ENCODE results near the gene CAPZB.
"Not testable (repeated sequence)": the region's sequence is repeated elsewhere in the genome, so short reads cannot be mapped to it uniquely, and the experiment has no call there.

The CAPZB gene

DNA sequence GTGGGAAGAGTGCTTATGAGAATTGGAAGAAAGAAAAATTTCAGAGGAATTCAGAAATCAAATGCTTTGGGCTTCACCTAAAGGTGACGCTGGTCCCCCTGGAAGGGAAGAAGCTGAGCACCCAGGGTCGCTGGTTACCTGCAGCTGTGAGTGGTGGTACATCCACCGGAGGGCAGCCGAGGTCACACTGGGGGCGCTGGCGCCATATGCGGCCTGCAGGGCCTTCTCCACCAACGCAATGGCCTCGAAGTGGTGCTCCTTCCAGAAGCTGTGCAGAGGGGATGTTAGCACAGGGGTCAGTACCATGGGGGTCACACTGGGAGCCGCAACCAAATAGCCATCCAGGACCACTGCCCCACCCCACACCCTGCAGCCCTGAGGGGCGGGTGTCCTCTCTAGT, 179.5 kb downstream of the CAPZB start:
- no peak overlapping the region for H3K4me3 ChIP-seq (ENCODE audit: low read depth, low read length)
- TF ChIP-seq, protein P1, sequence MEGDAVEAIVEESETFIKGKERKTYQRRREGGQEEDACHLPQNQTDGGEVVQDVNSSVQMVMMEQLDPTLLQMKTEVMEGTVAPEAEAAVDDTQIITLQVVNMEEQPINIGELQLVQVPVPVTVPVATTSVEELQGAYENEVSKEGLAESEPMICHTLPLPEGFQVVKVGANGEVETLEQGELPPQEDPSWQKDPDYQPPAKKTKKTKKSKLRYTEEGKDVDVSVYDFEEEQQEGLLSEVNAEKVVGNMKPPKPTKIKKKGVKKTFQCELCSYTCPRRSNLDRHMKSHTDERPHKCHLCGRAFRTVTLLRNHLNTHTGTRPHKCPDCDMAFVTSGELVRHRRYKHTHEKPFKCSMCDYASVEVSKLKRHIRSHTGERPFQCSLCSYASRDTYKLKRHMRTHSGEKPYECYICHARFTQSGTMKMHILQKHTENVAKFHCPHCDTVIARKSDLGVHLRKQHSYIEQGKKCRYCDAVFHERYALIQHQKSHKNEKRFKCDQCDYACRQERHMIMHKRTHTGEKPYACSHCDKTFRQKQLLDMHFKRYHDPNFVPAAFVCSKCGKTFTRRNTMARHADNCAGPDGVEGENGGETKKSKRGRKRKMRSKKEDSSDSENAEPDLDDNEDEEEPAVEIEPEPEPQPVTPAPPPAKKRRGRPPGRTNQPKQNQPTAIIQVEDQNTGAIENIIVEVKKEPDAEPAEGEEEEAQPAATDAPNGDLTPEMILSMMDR (IDR thresholded peaks at IDR 0.05; ENCODE audit: low read depth, low read length, missing control alignments): no peak
- DNase-seq (ENCODE audit: low read depth): no peak

DNA sequence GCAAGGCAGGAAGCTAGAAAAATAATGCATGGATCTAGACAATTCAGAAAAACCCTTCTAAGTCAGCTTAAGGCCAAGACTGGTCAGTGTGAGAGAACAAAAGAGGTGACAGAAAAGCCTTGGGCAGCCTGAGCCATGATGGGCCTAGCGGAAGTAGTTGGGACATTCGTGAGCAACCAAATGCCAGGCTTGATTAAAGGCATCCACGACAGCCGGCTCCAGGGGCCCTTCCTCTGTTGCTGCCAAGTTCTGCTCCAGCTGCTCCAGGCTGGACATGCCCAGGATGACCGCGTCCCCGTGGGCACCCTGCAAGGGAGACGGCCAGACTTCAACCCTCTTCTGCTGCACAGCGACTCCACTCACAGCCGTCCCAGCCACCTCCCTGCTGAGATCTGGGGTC, 181.3 kb downstream of the CAPZB start:
- not testable (repeated sequence) for H3K4me3 ChIP-seq (ENCODE audit: low read depth, low read length); DNase-seq (ENCODE audit: low read depth)

DNA sequence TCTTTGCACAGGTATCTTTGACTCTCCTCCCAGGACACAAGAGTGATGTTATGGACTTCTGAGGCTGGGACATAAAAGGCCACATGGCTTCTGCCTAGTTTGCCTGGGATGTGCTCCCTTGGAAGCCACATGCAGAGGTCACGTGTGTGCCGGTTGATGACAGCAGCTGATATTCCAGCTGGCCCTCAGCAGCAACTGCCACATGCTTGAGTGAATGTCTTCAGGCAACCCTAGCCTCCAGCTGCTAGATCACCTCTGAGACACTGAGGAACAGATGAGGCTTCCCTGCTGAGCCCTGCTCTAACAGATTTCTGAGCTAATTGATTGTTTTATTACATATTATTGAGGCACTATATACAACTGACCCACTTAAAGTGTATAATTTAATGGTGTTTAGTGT, 185.1 kb downstream of the CAPZB start:
- DNase-seq (ENCODE audit: low read depth): no peak
- TF ChIP-seq, protein P1 (IDR thresholded peaks at IDR 0.05; ENCODE audit: low read depth, low read length, missing control alignments): no peak
- H3K4me3 ChIP-seq (ENCODE audit: low read depth, low read length): no peak overlapping the region

DNA sequence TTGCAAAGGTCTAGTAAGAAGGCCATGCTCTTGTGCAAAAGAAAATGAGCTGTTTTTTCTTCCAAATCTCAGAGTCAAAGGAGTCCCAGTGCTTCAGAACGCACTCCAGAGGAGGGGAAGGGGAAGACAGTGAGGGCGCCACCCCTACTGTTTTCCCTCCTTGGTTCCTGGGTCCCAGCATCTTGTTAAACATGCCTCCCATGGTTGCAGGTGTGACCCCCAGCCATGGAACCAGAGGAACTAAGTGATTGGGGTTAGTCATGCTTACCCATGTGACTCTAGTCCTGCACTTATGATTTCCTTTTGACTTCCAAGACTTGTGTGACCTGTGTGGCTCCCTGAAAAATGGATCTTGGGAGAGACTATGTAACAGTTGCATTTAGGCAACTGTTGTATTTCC, 190.7 kb downstream of the CAPZB start:
- no peak overlapping the region for H3K4me3 ChIP-seq (ENCODE audit: low read depth, low read length)
- TF ChIP-seq, protein P1 (IDR thresholded peaks at IDR 0.05; ENCODE audit: low read depth, low read length, missing control alignments): no peak
- DNase-seq (ENCODE audit: low read depth): no peak

DNA sequence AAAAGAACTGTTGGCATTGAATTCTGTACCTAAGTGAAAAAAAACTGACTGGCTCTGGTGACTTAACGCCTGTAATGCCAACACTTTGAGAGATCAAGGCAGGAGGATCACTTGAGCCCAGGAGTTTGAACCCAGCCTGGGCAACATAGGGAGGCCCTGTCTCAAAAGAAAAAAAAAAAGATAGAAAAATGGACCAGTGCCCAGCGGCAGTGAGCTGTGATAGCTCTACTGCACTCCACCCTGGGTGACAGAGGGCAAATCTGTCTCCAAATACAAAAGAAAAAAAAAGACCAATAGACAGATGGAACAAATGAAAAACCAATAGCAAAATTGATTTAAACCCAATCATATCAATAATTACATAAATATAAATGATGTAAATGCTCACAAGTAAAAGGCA, 196.1 kb downstream of the CAPZB start:
- TF ChIP-seq, protein P1 (IDR thresholded peaks at IDR 0.05; ENCODE audit: low read depth, low read length, missing control alignments): no peak
- DNase-seq (ENCODE audit: low read depth): no peak
- H3K4me3 ChIP-seq (ENCODE audit: low read depth, low read length): no peak overlapping the region
